A172 (cell line): ENCODE measurements around the gene ST6GAL1. TPM values are rescaled to one million over a fixed set of nuclear protein-coding genes. Genes with fewer than 3 reads are reported as not detected.
"Not testable (repeated sequence)": the region's sequence is repeated elsewhere in the genome, so short reads cannot be mapped to it uniquely, and the experiment has no call there.

Experiments
- DNase-seq: peaks from one replicate; pipeline ENCODE4 v3.0.0-alpha.2; 2015; ENCODE audit warnings: low spot score
- total RNA-seq: library from RNA; depleted of rRNA; stranded (reverse); fragments of >200 nt; shearing (Covaris generic); gene quantifications from 2 replicates; pipeline ENCODE4 v1.2.3, GENCODE V29; 2014

The ST6GAL1 gene
- total RNA-seq, 1 experiment from 2014 or later: 5.3 TPM

GRCh38 chr3:187020376-187020775 is 90.0 kb downstream of the ST6GAL1 start:
- DNase-seq: no peak

GRCh38 chr3:187021748-187022402 is 91.5 kb downstream of the ST6GAL1 start:
- no peak for DNase-seq

GRCh38 chr3:187022403-187023029 is 92.2 kb downstream of the ST6GAL1 start:
- DNase-seq: no peak

GRCh38 chr3:187023340-187023739 is 93.0 kb downstream of the ST6GAL1 start:
- not testable (repeated sequence) for DNase-seq

- DNase-seq: no peak
Observed at GRCh38 chr3:187024536-187025226, 94.4 kb downstream of the ST6GAL1 start.

GRCh38 chr3:187025254-187025655 is 94.9 kb downstream of the ST6GAL1 start:
- no peak for DNase-seq

GRCh38 chr3:187025656-187026316 is 95.5 kb downstream of the ST6GAL1 start:
- no peak for DNase-seq

GRCh38 chr3:187026317-187026670 is 96.0 kb downstream of the ST6GAL1 start:
- no peak for DNase-seq

- no peak for DNase-seq
Observed at GRCh38 chr3:187027531-187028278, 97.4 kb downstream of the ST6GAL1 start.

- no peak for DNase-seq
Observed at GRCh38 chr3:187031934-187032333, 101.6 kb downstream of the ST6GAL1 start.

- no peak for DNase-seq
Observed at GRCh38 chr3:187036394-187036793, 106.1 kb downstream of the ST6GAL1 start.

GRCh38 chr3:187039100-187039722 is 108.9 kb downstream of the ST6GAL1 start:
- DNase-seq: no peak

- DNase-seq: no peak
Observed at GRCh38 chr3:187039723-187040414, 109.5 kb downstream of the ST6GAL1 start.

- DNase-seq: peak; percentile 66
Observed at GRCh38 chr3:187040516-187041361, 110.4 kb downstream of the ST6GAL1 start.

GRCh38 chr3:187041362-187042307 is 111.3 kb downstream of the ST6GAL1 start:
- peak; percentile 47 for DNase-seq

- no peak for DNase-seq
Observed at GRCh38 chr3:187042346-187042745, 112.0 kb downstream of the ST6GAL1 start.

- no peak for DNase-seq
Observed at GRCh38 chr3:187042874-187043458, 112.6 kb downstream of the ST6GAL1 start.

GRCh38 chr3:187044206-187044605 is 113.9 kb downstream of the ST6GAL1 start:
- no peak for DNase-seq
